ENCODE measurements around the gene KLHL11.

Gene KLHL11

GRCh38 chr17:41864836-41865595 is at the start of gene KLHL11:
Gene KLHL11, minus strand, starts transcription at chr17:41865423. Its CDS starts 53 bp downstream, at chr17:41865370.
- peak; percentile 96 for DNase-seq (ENCODE audit: low spot score)

GRCh38 chr17:41915020-41915419 is 49.8 kb upstream of the KLHL11 start:
- DNase-seq (ENCODE audit: low spot score) = no peak

- DNase-seq (ENCODE audit: low spot score) = no peak
Measured at GRCh38 chr17:41914358-41914766, 49.1 kb upstream of the KLHL11 start.

GRCh38 chr17:41913798-41914197 is 48.6 kb upstream of the KLHL11 start:
- DNase-seq (ENCODE audit: low spot score) = no peak

- no peak for DNase-seq (ENCODE audit: low spot score)
Measured at GRCh38 chr17:41912925-41913324, 47.7 kb upstream of the KLHL11 start.

- DNase-seq (ENCODE audit: low spot score) = peak; percentile 96
Measured at GRCh38 chr17:41910701-41911391, 45.6 kb upstream of the KLHL11 start.

DNA sequence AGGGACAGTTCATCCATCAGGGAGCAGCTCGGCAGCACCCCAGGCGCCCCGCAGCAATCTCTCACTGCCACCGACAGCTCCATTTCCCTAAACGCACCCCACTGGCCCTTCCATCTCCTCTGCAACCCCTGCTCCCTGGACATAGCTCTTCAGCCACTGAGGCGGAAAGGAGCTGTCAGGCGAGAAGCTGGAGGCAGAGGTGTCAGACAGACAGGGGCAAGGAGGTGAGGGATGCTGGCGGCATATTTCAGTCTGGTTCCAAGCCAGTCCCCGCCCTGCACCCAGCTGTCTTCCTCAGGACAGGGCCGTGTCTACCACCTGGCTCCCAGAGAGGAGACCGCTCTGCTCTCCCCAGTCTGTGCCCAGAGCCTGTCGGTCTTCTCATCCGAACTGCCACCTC is 43.9 kb upstream of the KLHL11 start:
- no peak for DNase-seq (ENCODE audit: low spot score)

DNA sequence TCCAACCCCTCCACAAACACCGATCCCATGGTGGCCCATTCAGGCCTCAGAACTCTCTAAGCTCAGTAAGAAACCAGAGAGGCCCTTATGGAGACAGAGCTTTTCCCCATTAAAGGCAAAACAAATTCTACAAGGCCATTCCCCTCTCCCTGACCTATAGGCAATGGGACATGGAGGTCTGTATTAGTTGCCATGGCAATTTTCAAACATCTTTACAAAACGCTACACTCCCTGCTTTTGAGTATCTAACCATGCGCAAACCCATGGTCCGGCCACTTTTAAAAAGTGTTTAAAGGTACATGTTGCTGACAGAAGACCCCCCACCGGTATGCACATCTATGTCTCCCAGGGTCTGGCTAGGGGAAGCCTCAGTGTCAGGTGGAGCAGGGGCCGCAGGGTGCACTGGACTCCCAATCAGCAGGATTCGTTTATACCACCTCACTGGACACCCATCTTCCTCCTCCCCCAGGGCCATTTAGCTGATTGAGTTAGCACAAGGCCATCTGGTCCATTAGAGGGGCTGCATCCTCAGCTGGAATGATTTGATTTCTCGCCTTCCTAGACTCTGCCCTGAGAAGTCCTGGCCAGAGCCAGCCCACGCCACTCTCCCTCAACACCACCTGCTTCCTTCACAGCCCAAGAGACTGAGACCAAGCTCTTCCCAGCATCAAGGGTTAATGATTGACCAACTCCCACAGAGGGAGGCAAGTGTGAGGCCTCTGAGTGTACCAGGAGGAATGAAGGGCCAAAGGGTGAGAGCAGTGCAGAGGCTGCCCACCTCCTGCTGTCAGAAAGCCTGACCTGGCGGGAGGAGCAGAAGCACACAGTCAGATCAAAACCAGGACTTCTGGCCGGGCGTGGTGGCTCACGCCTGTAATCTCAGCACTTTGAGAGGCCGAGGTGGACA is 42.7 kb upstream of the KLHL11 start:
- no peak for DNase-seq (ENCODE audit: low spot score)

GRCh38 chr17:41907185-41907556 is 41.9 kb upstream of the KLHL11 start:
- DNase-seq (ENCODE audit: low spot score) = peak; percentile 74

DNA sequence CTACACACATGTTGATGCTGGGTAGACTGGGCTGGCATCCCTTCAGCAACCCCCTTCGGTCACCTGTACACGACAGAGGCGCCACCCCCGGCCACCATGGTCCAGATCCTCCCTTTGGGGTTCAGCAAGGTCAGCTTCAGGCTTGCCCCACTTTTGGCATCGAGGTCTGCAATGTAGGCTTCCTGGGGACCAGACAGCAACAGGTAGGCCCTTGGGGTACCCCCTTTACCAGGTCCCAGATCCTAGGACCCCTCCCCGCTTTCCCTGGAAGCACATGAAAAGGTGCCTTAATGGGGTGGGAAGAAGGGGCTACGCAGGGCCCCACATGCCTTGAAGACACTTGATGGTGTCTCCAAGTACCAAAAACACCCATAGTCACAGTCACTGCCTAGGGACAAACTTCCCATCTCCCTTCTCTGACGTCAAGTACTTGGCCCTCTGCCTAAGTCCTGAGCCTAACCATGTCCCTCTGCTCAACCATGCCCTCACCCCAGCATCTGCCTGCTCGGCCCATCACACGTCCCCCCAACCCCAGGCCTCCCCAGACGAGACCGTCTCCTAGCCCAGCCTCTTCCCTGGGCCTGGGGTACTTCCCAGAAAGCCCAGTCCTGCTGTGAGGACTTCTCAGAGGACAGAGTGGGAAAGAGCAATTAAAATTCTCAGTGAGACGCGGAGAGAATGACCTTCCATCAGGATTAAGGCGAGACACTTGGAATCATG is 41.4 kb upstream of the KLHL11 start:
- no peak for DNase-seq (ENCODE audit: low spot score)

- DNase-seq (ENCODE audit: low spot score) = no peak
Measured at GRCh38 chr17:41905172-41905571, 39.9 kb upstream of the KLHL11 start.

DNA sequence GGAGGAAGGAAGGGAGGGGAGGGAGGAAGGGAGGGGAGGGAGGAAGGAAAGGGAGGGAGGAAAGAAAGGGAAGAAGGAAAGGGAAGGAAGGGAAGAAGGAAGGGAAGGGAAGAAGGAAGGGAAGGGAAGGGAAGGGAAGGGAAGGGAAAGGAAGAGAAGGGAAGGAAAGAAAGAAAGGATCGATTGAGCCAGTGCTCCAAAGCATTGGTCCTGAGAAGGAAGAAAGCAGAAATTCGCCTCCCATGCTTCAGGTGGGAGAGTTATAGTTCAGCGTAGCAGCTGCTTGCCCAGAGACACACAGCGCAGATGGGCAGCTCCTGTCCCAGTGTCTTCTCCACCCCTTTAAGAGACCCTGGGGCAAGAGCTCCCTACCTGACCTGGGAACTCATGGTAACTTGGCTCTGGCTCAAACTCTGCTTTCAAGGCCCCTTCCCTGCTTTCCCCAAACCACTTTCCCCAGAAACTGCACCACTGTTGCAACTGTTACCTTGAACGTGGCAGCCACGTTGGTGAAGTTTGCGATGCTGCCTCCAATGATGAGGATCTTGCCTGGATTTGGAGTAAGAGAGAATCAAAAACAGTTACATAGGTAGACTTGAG is 39.1 kb upstream of the KLHL11 start:
- DNase-seq (ENCODE audit: low spot score) = no peak

GRCh38 chr17:41901646-41902045 is 36.4 kb upstream of the KLHL11 start:
- DNase-seq (ENCODE audit: low spot score) = no peak

DNA sequence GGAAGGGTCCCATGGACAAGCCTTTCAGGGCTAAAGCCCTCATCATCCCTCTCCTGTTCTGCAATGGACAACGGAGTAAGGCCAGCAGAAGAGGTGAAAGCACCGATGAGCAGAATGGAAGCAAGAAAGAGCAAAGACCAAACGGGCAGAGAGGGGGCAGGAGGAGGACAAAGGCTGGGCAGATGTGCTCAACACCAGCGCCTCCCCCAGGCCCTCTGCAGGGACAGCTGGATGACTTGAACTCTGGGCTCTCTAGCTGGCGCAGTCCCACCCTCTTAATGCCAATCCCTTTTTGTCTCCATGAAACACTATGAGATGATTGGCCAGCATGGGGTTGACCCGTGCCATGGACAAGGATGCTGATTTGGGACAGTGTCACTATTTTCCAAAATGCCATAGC is 31.5 kb upstream of the KLHL11 start:
- no peak for DNase-seq (ENCODE audit: low spot score)

- DNase-seq (ENCODE audit: low spot score) = peak; percentile 22
Measured at GRCh38 chr17:41895617-41896016, 30.4 kb upstream of the KLHL11 start.

DNA sequence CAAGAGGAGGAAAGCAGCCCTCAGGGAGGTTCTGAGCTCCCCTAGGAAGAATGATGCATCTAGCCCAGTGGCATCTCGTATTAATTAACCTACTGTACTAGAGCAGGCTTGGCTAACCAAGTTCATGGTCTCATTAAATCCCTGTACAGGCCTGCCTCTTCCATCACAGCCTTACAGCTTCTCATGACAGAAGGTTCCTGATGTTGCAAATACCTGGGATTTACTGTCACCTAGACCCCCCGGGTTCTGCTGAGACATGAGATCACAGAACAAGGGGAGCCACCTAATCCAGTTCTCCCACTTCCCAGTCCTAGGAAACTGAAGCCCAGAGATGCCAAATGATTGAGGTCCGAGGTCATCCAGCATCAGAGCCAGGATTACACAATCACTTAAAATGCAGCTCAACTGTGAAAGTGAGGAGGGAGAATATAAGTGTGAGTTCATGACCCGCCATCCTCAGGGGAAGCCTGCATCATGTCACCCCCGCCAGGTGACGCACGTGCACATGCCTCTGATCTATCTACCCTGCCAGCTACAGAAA is 29.6 kb upstream of the KLHL11 start:
- DNase-seq (ENCODE audit: low spot score) = peak; percentile 78

- no peak for DNase-seq (ENCODE audit: low spot score)
Measured at GRCh38 chr17:41893384-41893783, 28.2 kb upstream of the KLHL11 start.

DNA sequence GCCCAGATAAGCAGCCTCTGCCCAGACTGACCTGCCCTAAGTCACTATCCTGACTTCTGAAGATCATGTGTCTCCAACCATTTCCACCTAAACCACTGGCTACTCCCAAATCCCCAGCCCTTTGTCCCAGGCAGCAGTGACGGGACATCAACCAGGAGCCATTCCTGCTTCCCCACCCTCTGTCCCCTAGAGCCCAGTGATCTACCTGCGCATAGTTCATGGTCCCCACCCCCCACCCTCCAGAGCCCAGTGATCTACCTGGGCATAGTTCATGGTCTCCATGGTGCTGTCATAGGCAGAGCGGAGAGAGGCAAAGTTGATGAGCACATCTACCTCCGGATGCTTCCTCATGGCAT is 26.8 kb upstream of the KLHL11 start:
- no peak for DNase-seq (ENCODE audit: low spot score)

- no peak for DNase-seq (ENCODE audit: low spot score)
Measured at GRCh38 chr17:41891135-41892020, 26.2 kb upstream of the KLHL11 start.

GRCh38 chr17:41888332-41888965 is 23.2 kb upstream of the KLHL11 start:
- no peak for DNase-seq (ENCODE audit: low spot score)

Data from AG08395 (cell line).